ENCODE measurements around the gene SUZ12.
"Not testable (repeated sequence)": the region's sequence is repeated elsewhere in the genome, so short reads cannot be mapped to it uniquely, and the experiment has no call there.

SUZ12 gene

GRCh38 chr17:32020943-32021614 is 84.3 kb downstream of the SUZ12 start:
- Histone ChIP-seq H3K4me3 (ENCODE audit: low read length) (no peak overlapping the region), H3K27me3 (ENCODE audit: control insufficient read depth, insufficient read depth, low read length) (no peaks in the 10 kb centered on the region), H3K36me3 (ENCODE audit: control insufficient read depth, insufficient read depth, low read length) (no peaks in the 10 kb centered on the region), H3K9ac (ENCODE audit: low read length) (no peak overlapping the region), H3K4me1 (ENCODE audit: control insufficient read depth, insufficient read depth, low read length) (no peaks in the 10 kb centered on the region), H3K9me3 (ENCODE audit: control insufficient read depth, low read length) (no peaks in the 10 kb centered on the region)

- Histone ChIP-seq H3K36me3 (ENCODE audit: control insufficient read depth, insufficient read depth, low read length) (no peaks in the 10 kb centered on the region), H3K27me3 (ENCODE audit: control insufficient read depth, insufficient read depth, low read length) (no peaks in the 10 kb centered on the region), H3K4me3 (ENCODE audit: low read length) (no peak overlapping the region), H3K9ac (ENCODE audit: low read length) (no peak overlapping the region), H3K4me1 (ENCODE audit: control insufficient read depth, insufficient read depth, low read length) (no peaks in the 10 kb centered on the region), H3K9me3 (ENCODE audit: control insufficient read depth, low read length) (no peaks in the 10 kb centered on the region)
Observed at GRCh38 chr17:32021615-32021955, 84.8 kb downstream of the SUZ12 start.

- H3K9me3 ChIP-seq (ENCODE audit: control insufficient read depth, low read length); H3K4me1 ChIP-seq (ENCODE audit: control insufficient read depth, insufficient read depth, low read length); H3K36me3 ChIP-seq (ENCODE audit: control insufficient read depth, insufficient read depth, low read length); H3K27me3 ChIP-seq (ENCODE audit: control insufficient read depth, insufficient read depth, low read length); H3K4me3 ChIP-seq (ENCODE audit: low read length); H3K9ac ChIP-seq (ENCODE audit: low read length): not testable (repeated sequence)
Observed at GRCh38 chr17:32022554-32022953, 85.7 kb downstream of the SUZ12 start.

- H3K9me3 ChIP-seq (ENCODE audit: control insufficient read depth, low read length); H3K9ac ChIP-seq (ENCODE audit: low read length); H3K36me3 ChIP-seq (ENCODE audit: control insufficient read depth, insufficient read depth, low read length); H3K4me3 ChIP-seq (ENCODE audit: low read length); H3K27me3 ChIP-seq (ENCODE audit: control insufficient read depth, insufficient read depth, low read length); H3K4me1 ChIP-seq (ENCODE audit: control insufficient read depth, insufficient read depth, low read length): not testable (repeated sequence)
Observed at GRCh38 chr17:32027271-32027670, 90.5 kb downstream of the SUZ12 start.

- H3K9me3 ChIP-seq (ENCODE audit: control insufficient read depth, low read length), result no peaks in the 10 kb centered on the region
- H3K4me1 ChIP-seq (ENCODE audit: control insufficient read depth, insufficient read depth, low read length), result no peaks in the 10 kb centered on the region
- H3K9ac ChIP-seq (ENCODE audit: low read length), result no peak overlapping the region
- no peak overlapping the region for H3K4me3 ChIP-seq (ENCODE audit: low read length)
- H3K27me3 ChIP-seq (ENCODE audit: control insufficient read depth, insufficient read depth, low read length), result no peaks in the 10 kb centered on the region
- H3K36me3 ChIP-seq (ENCODE audit: control insufficient read depth, insufficient read depth, low read length), result no peaks in the 10 kb centered on the region
Observed at GRCh38 chr17:32033223-32033622, 96.4 kb downstream of the SUZ12 start.

GRCh38 chr17:32033812-32034211 is 97.0 kb downstream of the SUZ12 start:
- not testable (repeated sequence) for H3K9ac ChIP-seq (ENCODE audit: low read length); H3K27me3 ChIP-seq (ENCODE audit: control insufficient read depth, insufficient read depth, low read length); H3K36me3 ChIP-seq (ENCODE audit: control insufficient read depth, insufficient read depth, low read length); H3K4me3 ChIP-seq (ENCODE audit: low read length); H3K9me3 ChIP-seq (ENCODE audit: control insufficient read depth, low read length); H3K4me1 ChIP-seq (ENCODE audit: control insufficient read depth, insufficient read depth, low read length)

- H3K9ac ChIP-seq (ENCODE audit: low read length); H3K4me3 ChIP-seq (ENCODE audit: low read length); H3K36me3 ChIP-seq (ENCODE audit: control insufficient read depth, insufficient read depth, low read length); H3K9me3 ChIP-seq (ENCODE audit: control insufficient read depth, low read length); H3K4me1 ChIP-seq (ENCODE audit: control insufficient read depth, insufficient read depth, low read length); H3K27me3 ChIP-seq (ENCODE audit: control insufficient read depth, insufficient read depth, low read length): not testable (repeated sequence)
Observed at GRCh38 chr17:32040246-32040645, 103.4 kb downstream of the SUZ12 start.

GRCh38 chr17:32041306-32041875 is 104.6 kb downstream of the SUZ12 start:
- H3K4me3 ChIP-seq (ENCODE audit: low read length); H3K27me3 ChIP-seq (ENCODE audit: control insufficient read depth, insufficient read depth, low read length); H3K36me3 ChIP-seq (ENCODE audit: control insufficient read depth, insufficient read depth, low read length); H3K9ac ChIP-seq (ENCODE audit: low read length); H3K9me3 ChIP-seq (ENCODE audit: control insufficient read depth, low read length); H3K4me1 ChIP-seq (ENCODE audit: control insufficient read depth, insufficient read depth, low read length): not testable (repeated sequence)

- H3K4me1 ChIP-seq (ENCODE audit: control insufficient read depth, insufficient read depth, low read length); H3K36me3 ChIP-seq (ENCODE audit: control insufficient read depth, insufficient read depth, low read length); H3K27me3 ChIP-seq (ENCODE audit: control insufficient read depth, insufficient read depth, low read length); H3K9me3 ChIP-seq (ENCODE audit: control insufficient read depth, low read length); H3K4me3 ChIP-seq (ENCODE audit: low read length); H3K9ac ChIP-seq (ENCODE audit: low read length): not testable (repeated sequence)
Observed at GRCh38 chr17:32042266-32042665, 105.5 kb downstream of the SUZ12 start.

- H3K27me3 ChIP-seq (ENCODE audit: control insufficient read depth, insufficient read depth, low read length); H3K9me3 ChIP-seq (ENCODE audit: control insufficient read depth, low read length); H3K9ac ChIP-seq (ENCODE audit: low read length); H3K36me3 ChIP-seq (ENCODE audit: control insufficient read depth, insufficient read depth, low read length); H3K4me1 ChIP-seq (ENCODE audit: control insufficient read depth, insufficient read depth, low read length); H3K4me3 ChIP-seq (ENCODE audit: low read length): not testable (repeated sequence)
Observed at GRCh38 chr17:32045611-32046010, 108.8 kb downstream of the SUZ12 start.

- not testable (repeated sequence) for H3K4me3 ChIP-seq (ENCODE audit: low read length); H3K4me1 ChIP-seq (ENCODE audit: control insufficient read depth, insufficient read depth, low read length); H3K27me3 ChIP-seq (ENCODE audit: control insufficient read depth, insufficient read depth, low read length); H3K36me3 ChIP-seq (ENCODE audit: control insufficient read depth, insufficient read depth, low read length); H3K9me3 ChIP-seq (ENCODE audit: control insufficient read depth, low read length); H3K9ac ChIP-seq (ENCODE audit: low read length)
Observed at GRCh38 chr17:32047663-32048062, 110.9 kb downstream of the SUZ12 start.

Measured in mucosa of stomach (tissue), 1 donor.